Stomach (tissue), 9 donors: ENCODE data around the gene TFDP2. TPM values are rescaled to one million over a fixed set of nuclear protein-coding genes. Genes with fewer than 3 reads are reported as not detected.

Experiments
- DNase-seq, 2 donors: peaks; one replicate each; pipeline versions ENCODE4 v3.0.0 to v3.0.0-alpha.2; 2013 to 2019
- H3K27ac ChIP-seq, 5 donors: fragments of 200-600 bp in 4 of 5; sonication (generic) in 4 of 5; one replicate each; pipeline ENCODE4 v1.5.1; 2013 to 2019; ENCODE audit warnings: mild to moderate bottlenecking in 1 of 5, moderate library complexity in 1 of 5
- H3K27me3 ChIP-seq, 3 donors: fragments of 200-600 bp; sonication (generic); one replicate each; pipeline ENCODE4 v1.5.1; 2017 to 2019; ENCODE audit warnings: mixed run types in 1 of 3
- H3K36me3 ChIP-seq, 4 donors: fragments of 200-600 bp; sonication (generic); 1 replicate in 3 of 4; 2 replicates in 1 of 4; pipeline ENCODE4 v1.5.1; 2016 to 2019
- H3K4me1 ChIP-seq, 4 donors: fragments of 200-600 bp; sonication (generic); one replicate each; pipeline ENCODE4 v1.5.1; 2016 to 2019
- H3K4me3 ChIP-seq, 4 donors: fragments of 200-600 bp; sonication (generic) in 3 of 4; one replicate each; pipeline ENCODE4 v1.5.1; 2016 to 2019; ENCODE audit warnings: mild to moderate bottlenecking in 1 of 4
- H3K9me3 ChIP-seq, 4 donors: fragments of 200-600 bp; sonication (generic); one replicate each; pipeline ENCODE4 v1.5.1; 2016 to 2019
- CTCF ChIP-seq, 7 experiments: fragments of 450-650 bp in 4 of 7; fragments of 200-600 bp in 3 of 7; sonication (generic) in 3 of 7; IDR thresholded peaks; one replicate each; pipeline ENCODE4 v1.5.1; 2016 to 2019; ENCODE audit warnings: antibody characterized with exemption in 7 of 7, control low read depth in 2 of 7, mild to moderate bottlenecking in 1 of 7
- EP300 ChIP-seq: sonication (generic); formaldehyde crosslinking; IDR thresholded peaks from one replicate; pipeline ENCODE4 v1.6.1; 2017; ENCODE audit warnings: antibody characterized with exemption
- POLR2A ChIP-seq, 4 donors: fragments of 450-650 bp; IDR thresholded peaks; one replicate each; pipeline ENCODE4 v1.6.1; 2016; ENCODE audit warnings: antibody characterized with exemption in 4 of 4, control low read depth in 2 of 4, mild to moderate bottlenecking in 1 of 4, moderate library complexity in 1 of 4
- POLR2AphosphoS5 ChIP-seq, 3 donors: sonication (generic); formaldehyde crosslinking; IDR thresholded peaks; one replicate each; pipeline ENCODE4 v1.6.1; 2016; ENCODE audit warnings: antibody characterized with exemption in 3 of 3
- WGBS, 5 donors: extraction: QIAGEN DNeasy Blood & Tissue Kit in 3 of 5; methylation state at CpG; one replicate each; pipeline versions ENCODE4 v1.1.5 to v1.1.7; 2013 to 2018; 5-methylcytosine and 5-hydroxymethylcytosine counted together
- intact Hi-C: fragments of 100-400 bp; cut with DNase I; formaldehyde crosslinking; loops from one replicate; pipeline ENCODE4 v1.15.1; 2023; ENCODE audit warnings: low total_unique reads
- polyA plus RNA-seq, 3 donors: library from polyadenylated mRNA; stranded (reverse); fragments of 200-250 nt; gene quantifications; one replicate each; pipeline ENCODE4 v1.2.3, GENCODE V29; 2013
- total RNA-seq, 5 donors: library from RNA; depleted of rRNA; stranded (reverse); fragments of >200 nt; gene quantifications; one replicate each; pipeline versions ENCODE4 v1.1.0 to v1.2.3, GENCODE V29; 2014 to 2016
- donor health status: healthy with polysubstance abuse.
- donor health status: Bipolar disorder and iron deficiency.
- donor health status: healthy.

The TFDP2 gene
- total and polyA plus RNA-seq, 8 donors: 8.7 to 180 (median 55.7) TPM

- no peak for TF ChIP-seq EP300
- TF ChIP-seq POLR2A (IDR thresholded peaks at IDR 0.05): no peak
- no peak for TF ChIP-seq POLR2AphosphoS5 (IDR thresholded peaks at IDR 0.05)
- no peak for TF ChIP-seq CTCF (IDR thresholded peaks at IDR 0.05)
- H3K27ac ChIP-seq: no peak overlapping the region
Observed at GRCh38 chr3:142087676-142088075, 61.7 kb downstream of the TFDP2 start.

DNA sequence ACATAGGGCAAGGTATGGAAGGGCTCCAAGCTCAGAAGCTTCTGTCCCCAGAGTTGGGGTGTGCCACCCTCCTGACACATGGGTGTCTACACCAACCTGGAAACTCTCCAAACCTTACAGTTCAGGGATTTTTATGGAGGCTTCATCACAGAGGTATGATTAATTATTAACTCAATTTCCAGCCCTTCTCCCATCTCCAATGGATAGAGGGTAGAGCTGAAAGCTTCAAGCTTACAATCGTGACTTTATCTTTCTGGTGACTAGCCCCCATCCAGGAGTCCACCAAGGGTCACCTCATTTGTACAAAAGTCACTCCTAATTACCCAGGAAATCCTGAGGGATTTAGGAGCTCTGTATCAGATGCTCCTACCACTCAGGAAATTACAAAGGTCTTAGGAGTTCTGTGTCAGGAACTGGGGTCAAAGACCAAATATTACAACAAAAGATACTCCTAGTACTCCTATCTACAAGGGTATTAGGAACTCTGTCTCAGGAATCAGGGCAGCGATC lies 62.7 kb downstream of the TFDP2 start:
- DNase-seq: no peak
- no peak overlapping the region for H3K4me3 ChIP-seq
- no peaks in the 10 kb centered on the region for H3K4me1 ChIP-seq
- intact Hi-C loops: no loop called here
- TF ChIP-seq CTCF (IDR thresholded peaks at IDR 0.05) (no peak), POLR2AphosphoS5 (IDR thresholded peaks at IDR 0.05) (no peak), EP300 (no peak)
- H3K27me3 ChIP-seq: no peaks in the 10 kb centered on the region
- WGBS, 5 donors: 48 to 75% (median 54%) methylated on average over 2 of the region's 2 CpGs
- H3K36me3 ChIP-seq: no peaks in the 10 kb centered on the region
- peaks cover 0 to 5% (median 0%) of the 10 kb centered on the region in 4 donors for H3K9me3 ChIP-seq
- H3K27ac ChIP-seq: no peak overlapping the region

More at GRCh38 chr3:142087676-142088075, 61.7 kb downstream of the TFDP2 start:
- no peak for DNase-seq
- no peaks in the 10 kb centered on the region for H3K36me3 ChIP-seq
- intact Hi-C loops: no loop called here
- H3K9me3 ChIP-seq: peaks cover 0 to 5% (median 0%) of the 10 kb centered on the region in 4 donors
- H3K4me3 ChIP-seq: no peak overlapping the region
- 73 to 100% (median 94%) methylated on average over 1 of the region's 1 CpG for WGBS, 5 donors
- H3K27me3 ChIP-seq: no peaks in the 10 kb centered on the region
- H3K4me1 ChIP-seq: no peaks in the 10 kb centered on the region

DNA sequence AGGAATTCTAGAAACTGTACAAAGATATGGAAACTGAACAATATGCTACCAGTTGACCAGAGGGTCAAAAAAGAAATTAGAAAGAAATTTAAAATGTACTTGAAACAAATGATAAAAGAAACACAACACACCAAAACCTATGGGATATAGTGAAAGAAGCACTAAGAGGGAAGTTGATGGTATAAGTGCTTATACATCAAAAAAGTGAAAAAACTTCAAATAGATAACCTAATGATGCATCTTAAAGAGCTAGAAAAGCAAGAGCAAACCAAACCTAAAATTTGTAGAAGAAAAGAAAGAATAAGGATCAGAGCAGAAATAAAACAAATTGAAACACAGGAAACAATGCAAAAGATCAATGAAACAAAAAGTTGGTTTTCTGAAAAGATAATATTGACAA lies 68.2 kb downstream of the TFDP2 start:
- TF ChIP-seq CTCF (IDR thresholded peaks at IDR 0.05) (no peak), POLR2A (IDR thresholded peaks at IDR 0.05) (no peak), POLR2AphosphoS5 (IDR thresholded peaks at IDR 0.05) (no peak), EP300 (no peak)
- no peaks in the 10 kb centered on the region for H3K27me3 ChIP-seq
- no peak overlapping the region for H3K4me3 ChIP-seq
- no peak for DNase-seq
- no peak overlapping the region for H3K27ac ChIP-seq
- intact Hi-C loops: no loop called here
- H3K36me3 ChIP-seq: peaks cover 0 to 23% (median 0%) of the 10 kb centered on the region in 4 donors
- H3K9me3 ChIP-seq: peaks cover 0 to 5% (median 0%) of the 10 kb centered on the region in 4 donors
- no peaks in the 10 kb centered on the region for H3K4me1 ChIP-seq

- H3K36me3 ChIP-seq: peaks cover 0 to 23% (median 0%) of the 10 kb centered on the region in 4 donors
- no peak for DNase-seq
- TF ChIP-seq CTCF (IDR thresholded peaks at IDR 0.05): no peak
- no peak for TF ChIP-seq EP300
- TF ChIP-seq POLR2A (IDR thresholded peaks at IDR 0.05): no peak
- no peak for TF ChIP-seq POLR2AphosphoS5 (IDR thresholded peaks at IDR 0.05)
- WGBS, 5 donors: 93 to 96% (median 96%) methylated on average over 4 of the region's 4 CpGs
- H3K27ac ChIP-seq: no peak overlapping the region
- no peaks in the 10 kb centered on the region for H3K4me1 ChIP-seq
- no peaks in the 10 kb centered on the region for H3K9me3 ChIP-seq
- intact Hi-C loops: no loop called here
- H3K27me3 ChIP-seq: no peaks in the 10 kb centered on the region
- no peak overlapping the region for H3K4me3 ChIP-seq
Observed at GRCh38 chr3:142077859-142078500, 71.4 kb downstream of the TFDP2 start.
